GM18526 (cell line): ENCODE results near the gene DTHD1.

Experiments
- POLR2A ChIP-seq: IDR thresholded peaks from 3 replicates; pipeline ENCODE4 v1.6.1; 2011; ENCODE audit not compliant: insufficient read length; ENCODE audit errors: extremely low read depth

Gene DTHD1

DNA sequence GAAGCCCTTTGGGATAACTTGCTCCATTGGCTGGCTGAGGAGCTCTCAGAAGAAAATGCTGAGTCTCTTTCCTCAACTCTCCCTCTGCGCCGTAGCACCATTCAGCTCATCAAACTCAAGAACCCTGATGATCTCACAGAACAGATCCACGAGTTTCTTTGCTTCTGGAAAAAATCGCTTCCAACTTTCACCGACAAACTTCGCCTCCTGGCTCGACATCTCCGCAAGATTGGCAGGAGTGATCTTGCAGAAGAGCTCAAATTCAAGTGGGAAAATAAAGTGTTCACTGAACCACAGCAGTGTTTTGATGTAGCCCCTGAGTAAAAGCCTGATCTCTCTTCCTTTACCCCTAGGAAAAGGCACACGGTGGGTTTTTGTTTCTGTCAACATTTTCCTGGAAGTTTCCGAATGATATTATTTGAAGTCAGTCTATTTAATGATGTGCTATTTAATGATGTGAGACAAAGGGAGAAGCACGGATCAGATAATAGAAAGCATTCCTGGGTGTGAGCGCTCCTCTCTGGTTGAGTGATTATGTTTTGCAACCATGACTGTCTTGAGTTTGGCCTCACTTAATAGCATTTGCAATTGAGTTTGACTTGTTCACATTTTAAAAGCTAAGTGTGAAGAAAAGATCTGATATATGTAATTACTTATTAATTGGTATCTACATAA lies 62.2 kb downstream of the DTHD1 start:
- TF ChIP-seq POLR2A = no peak

DNA sequence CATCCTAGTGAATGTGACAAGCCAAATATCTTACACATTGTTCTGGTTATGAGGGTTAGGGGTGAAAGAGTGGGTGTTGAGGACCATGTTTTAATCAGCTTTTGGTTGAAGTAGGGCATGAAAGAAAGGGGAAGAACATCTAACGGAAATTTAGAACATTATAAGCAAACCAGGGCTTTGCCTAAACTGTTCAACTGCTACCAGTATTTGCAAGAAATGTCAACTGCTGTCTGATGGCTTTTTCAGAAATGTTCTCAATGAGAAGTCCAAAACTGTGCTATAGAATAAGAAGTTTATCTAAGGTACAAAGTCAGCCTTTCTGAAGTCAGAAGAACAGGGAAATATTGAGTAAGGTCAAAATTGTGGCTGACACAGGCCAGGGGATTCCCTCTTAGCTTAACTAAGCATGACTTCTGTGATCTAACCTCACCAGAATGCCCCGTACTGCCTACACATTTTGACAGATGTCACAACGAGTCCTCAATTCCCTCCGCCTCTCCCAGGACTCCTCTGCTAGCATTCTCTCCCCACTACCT lies 67.1 kb downstream of the DTHD1 start:
- no peak for TF ChIP-seq POLR2A

DNA sequence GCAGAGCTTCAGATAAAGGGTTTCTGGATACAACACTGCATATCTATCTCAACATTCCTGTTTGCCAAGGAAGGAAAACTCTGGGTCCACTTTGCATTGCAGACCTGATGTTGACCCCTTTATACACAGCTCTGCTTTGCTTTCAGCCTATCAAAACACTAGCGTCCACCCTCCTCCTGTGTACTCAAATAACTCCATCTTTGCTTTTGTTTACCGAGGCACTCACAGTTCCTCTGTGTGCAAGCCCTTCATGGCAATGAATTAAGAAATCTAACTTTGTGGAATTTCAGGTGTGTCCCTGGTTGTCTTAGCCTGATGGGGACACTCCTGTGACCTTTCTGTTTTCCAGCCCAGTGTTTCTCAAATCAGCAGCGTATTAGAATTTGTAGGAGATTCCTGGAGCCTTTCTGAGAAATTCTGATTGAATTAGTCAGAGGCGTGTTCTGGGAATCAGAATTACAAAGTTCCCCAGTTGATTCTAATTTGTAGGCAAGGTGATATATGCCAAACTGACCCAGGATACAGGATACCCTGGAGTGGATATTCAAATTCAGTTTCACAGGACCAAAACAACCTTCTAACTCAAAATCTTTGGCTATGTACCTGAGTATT lies 68.6 kb downstream of the DTHD1 start:
- TF ChIP-seq POLR2A = no peak

DNA sequence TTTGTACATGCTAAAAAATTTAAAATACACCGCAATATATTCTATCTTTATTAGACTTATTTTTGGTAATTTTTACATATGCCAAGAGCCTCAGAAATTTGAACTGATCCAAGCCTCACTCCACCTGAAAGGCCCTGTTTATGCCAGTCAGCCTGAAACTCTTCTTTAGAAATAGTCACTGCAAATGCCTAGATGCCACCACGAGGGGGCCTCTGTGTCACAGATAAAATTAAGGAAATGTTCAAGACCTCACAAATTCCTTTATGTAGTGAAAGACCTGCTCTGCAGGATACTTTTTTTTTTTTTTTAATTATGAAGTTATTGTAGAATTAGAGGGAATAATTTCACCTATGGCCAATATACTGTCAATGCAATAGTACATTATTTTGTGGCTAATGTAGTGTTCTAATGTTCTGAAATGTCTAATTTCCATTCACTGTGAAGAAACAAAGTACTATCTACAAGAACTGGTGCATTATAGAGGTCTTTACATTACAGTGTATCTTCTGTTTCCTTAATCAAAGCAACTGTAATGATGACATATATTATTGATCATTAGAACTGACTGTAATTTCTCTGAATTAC lies 69.8 kb downstream of the DTHD1 start:
- no peak for TF ChIP-seq POLR2A

DNA sequence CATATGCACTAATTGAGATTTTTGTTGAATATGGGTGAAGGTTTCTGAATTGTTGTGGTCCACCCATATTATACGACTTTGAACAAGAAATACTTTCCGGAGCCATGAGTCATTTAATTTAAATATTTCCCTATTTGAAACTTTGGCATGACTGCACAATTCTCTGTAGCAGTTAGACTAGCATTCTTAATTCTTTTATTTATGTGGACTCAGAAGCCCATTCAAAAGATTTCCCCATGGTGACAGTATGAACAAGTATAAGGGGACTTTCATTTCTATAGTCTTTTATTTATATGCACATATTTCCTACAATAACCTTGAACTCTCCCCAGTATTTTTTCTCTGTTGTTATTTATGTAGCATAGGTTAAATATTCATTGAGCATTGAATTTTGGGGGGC lies 72.6 kb downstream of the DTHD1 start:
- no peak for TF ChIP-seq POLR2A

DNA sequence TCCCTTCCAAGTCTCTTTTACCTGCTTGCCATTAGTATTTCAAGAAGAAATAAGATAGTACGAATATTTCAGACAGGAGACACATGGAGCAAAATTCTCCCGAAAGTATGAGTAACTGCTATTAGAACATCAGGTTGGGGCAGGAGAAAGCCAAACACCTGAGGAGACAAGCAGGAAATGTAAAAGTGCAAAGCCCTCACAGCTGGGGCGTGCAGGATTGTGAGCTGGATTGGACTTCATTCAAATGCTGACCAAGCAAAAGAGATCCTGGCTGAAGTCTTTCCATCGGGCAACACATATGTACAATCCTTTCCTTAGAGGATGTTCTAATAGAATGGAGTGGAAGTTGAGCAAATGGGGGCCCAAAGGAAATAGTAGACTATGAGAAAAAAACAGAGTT lies 76.8 kb downstream of the DTHD1 start:
- no peak for TF ChIP-seq POLR2A

DNA sequence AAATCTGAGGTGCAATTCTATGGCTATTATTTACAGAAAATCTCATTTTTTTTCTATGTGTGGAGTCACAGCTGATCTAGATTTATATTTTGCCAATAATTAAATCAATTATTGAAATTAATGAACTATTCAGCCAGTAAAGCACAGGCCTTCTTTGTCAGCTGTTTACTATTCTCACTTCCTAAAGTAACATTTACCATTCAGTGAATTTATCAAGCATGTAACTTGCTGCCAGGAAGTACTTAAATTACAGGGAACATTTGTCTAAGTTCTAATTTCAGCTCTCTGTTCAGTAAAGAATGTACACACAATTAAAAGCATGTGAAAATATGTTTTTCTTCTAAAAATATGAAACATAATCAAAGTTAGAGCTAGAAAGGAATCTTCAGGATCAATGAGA lies 79.3 kb downstream of the DTHD1 start:
- TF ChIP-seq POLR2A = no peak

DNA sequence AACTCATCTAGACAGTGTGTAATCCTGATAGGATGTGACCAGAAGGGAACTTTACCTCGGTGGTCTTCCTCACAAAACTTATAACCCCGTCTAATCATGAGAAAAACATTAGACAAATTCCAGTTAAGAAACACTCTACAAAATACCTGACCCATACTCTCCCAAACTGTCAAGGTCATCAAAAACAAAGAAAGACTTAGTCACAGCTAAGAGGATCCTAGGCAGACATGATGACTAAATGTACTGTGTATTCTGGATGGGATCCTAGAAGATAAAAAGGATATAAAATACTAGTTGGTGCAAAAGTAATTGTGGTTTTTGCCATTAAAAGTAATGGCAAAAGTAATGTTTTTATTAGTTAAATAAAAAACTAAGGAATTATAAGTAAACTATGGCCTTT lies 81.6 kb downstream of the DTHD1 start:
- TF ChIP-seq POLR2A = no peak

DNA sequence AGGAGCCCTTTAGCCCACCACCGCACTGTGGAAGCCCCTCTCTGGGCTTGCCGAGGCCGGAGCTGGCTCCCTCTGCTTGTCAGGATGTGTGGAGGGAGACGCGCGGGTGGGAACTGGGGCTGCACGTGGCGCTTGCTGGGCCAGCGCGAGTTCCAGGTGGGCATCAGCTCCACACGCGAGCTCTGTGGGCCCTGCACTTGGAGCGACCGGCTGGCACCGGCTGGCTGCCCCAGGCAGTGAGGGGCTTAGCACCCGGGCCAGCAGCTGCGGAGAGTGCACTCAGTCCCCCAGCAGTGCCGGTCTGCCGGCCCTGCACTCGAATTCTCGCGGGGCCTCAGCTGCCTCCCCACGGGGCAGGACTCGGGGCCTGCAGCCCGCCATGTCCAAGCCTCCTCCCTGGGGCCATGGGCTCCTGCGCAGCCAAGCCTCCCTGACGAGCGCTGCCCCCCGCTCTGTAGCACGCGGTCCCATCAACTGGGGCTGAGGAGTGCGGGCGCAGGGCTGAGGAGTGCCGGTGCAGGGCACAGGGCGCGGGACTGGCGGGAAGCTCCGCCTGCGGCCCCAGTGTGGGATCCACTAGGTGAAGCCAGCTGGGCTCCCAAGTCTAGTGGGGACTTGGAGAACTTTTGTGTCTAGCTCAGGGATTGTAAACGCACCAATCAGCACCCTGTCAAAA lies 93.6 kb downstream of the DTHD1 start:
- TF ChIP-seq POLR2A = no peak

DNA sequence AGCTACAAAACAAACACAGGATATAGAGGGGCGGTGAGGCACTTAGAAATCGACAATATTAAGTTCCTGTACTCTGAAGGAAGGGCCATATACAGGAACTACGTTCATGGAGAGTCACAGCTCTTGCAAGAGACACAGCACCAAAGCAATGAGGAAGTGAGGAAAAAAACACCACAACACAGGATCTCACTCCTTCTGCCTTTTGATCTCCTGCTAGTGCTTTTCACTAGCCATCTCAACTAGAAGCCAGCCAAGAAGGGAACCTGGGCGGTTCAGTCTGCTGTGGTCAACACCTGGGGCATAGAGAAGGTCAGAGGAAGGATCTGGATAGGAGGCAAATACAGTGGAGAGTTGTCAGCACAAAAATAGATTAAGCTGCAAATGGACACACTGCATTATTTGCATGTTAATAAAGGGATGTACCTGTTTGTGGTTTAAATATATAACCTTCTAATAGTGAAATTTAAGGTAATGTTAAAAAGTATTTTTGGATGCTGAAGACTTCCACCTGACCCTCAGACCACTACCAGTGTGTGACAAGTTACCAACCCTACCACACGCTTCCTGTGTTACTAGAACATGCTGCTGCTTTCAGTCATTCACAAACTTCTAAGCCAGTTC lies 104.6 kb downstream of the DTHD1 start:
- no peak for TF ChIP-seq POLR2A

DNA sequence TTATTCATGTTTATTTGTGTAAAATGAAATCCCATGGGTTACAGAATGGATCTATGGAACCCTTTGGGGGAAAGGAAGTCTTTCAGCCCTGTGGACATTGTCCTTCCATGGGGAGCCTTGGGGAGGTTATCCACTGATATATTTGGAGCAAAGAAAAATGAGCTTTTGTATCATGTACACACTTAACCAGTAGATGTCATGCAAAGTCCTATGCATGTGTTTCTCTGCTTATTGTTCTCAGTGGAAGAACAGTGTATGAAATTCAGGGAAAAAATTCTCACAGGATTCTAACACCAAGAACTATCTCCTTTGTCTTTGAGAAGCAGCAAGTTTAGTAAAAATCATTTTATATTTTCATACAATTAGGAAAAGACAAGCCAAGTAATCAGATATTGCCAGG lies 105.3 kb downstream of the DTHD1 start:
- no peak for TF ChIP-seq POLR2A

DNA sequence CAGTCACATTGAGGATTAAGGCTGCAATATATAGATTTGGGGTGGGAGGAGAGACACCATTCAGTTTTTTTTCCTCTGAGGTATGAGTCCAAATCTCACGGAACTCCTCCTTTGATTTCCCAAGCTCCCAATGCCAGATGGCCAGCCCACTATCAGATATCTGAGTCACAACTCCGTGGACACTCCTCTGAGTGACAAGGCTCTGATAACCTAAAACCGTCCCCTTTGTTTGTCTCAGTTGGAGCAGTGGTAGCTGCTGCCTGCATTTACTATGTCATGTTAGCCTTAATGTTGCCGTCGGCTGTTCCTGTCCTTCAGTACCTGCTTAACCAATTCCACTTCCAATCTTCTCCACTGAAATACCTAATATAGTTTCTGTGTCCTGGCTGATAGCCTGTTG lies 107.3 kb downstream of the DTHD1 start:
- no peak for TF ChIP-seq POLR2A

DNA sequence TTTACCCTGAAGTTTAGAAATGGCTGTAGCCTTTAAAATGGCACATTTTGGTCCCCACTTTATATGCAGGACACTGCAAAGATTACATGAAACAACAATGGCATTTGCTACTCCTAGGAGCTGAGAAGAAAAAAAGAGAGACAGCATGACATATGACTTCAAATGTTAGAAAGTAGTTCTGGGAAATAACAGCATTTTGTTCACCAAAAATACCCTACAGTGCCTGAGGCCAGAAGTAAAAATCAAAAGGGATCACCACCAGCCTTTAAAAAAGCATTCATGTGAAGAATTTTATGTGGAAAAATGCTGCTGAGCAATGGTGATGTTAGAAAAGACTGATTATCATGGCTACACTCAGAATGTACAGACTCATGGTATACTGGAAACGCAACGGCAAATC lies 110.0 kb downstream of the DTHD1 start:
- no peak for TF ChIP-seq POLR2A

DNA sequence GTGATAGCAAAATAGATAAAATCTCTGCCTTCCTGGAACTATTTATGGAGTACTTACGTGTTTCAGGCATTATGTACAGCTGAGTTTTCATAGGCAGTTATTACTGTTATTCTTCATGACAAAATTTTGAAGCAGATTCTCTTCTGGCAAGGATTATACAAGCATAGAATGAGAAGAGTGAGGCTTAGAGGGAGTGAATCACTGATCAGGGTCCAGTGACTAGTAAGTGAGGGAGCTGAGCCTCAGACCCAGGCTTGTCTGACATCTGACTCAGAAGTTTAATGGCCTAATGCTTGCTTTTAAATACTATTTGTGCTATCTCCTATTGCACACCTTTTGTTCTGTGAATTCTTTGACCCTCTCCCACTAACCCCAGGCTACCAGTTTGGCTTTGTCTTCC lies 110.6 kb downstream of the DTHD1 start:
- TF ChIP-seq POLR2A = no peak

DNA sequence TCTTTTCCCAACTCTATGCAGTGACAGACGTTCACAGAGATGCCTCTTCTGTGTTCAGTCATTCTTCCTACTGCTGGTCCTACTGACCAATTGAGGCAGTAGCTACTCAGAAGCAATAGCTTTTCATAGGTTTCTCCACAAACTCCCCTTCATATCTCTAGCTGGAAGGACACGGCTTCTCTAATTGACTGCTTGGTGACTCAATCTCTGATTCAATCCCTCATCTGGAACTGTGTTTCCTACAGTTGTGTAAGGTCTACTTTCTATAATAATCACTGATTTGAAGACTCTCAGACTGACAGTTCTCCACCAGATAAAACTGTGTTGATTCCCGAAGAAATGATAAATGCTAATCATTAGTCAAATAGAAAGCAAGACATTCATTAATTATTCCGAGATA lies 111.5 kb downstream of the DTHD1 start:
- no peak for TF ChIP-seq POLR2A
